Measurements from ENCODE around the gene ABCC8. TPM values are rescaled to one million over a fixed set of nuclear protein-coding genes. Genes with fewer than 3 reads are reported as not detected.

ABCC8 gene
- total RNA-seq, 1 experiment from 2014 or later: 7.3 TPM

GRCh38 chr11:17406818-17407149 lies 69.9 kb downstream of the ABCC8 start (continued):
- TF ChIP-seq MAX (CRISPR knock-in tag; IDR thresholded peaks at IDR 0.05) (no peak), ZNF423 (CRISPR knock-in tag; IDR thresholded peaks at IDR 0.05) (no peak), KAT7 (CRISPR knock-in tag; IDR thresholded peaks at IDR 0.05; ENCODE audit: borderline replicate concordance) (no peak), MXD4 (CRISPR knock-in tag; IDR thresholded peaks at IDR 0.05; ENCODE audit: borderline replicate concordance) (no peak), ZNF121 (CRISPR knock-in tag; IDR thresholded peaks at IDR 0.05) (no peak), AFF4 (CRISPR knock-in tag; IDR thresholded peaks at IDR 0.05; ENCODE audit: borderline replicate concordance) (no peak)

GRCh38 chr11:17406082-17406817 lies 70.4 kb downstream of the ABCC8 start:
- Mint-ChIP-seq H3K9me3 (no peaks in the 10 kb centered on the region), H3K36me3 (no peaks in the 10 kb centered on the region), H3K4me3 (no peak overlapping the region), H3K27me3 (ENCODE audit: low read depth) (no peaks in the 10 kb centered on the region; the same call in 1 of the 2 replicates), H3K4me1 (no peaks in the 10 kb centered on the region), H3K27ac (no peak overlapping the region)
- no peak for ATAC-seq
- ChIA-PET CTCF (interaction anchor here (1.0 to 2.0 kb wide), 8 partner anchors 13 to 122 kb away, joined by 3 to 13 read pairs (median 5); partner anchors contain the start of gene KCNJ11), POLR2A (no interaction called here)
- no peak for DNase-seq (ENCODE audit: low spot score)
- TF ChIP-seq NR2C2 (CRISPR knock-in tag; IDR thresholded peaks at IDR 0.05): no peak
- TF ChIP-seq IRF2 (CRISPR knock-in tag; IDR thresholded peaks at IDR 0.05; ENCODE audit: borderline replicate concordance, low read depth): no peak
- TF ChIP-seq E2F5 (CRISPR knock-in tag; IDR thresholded peaks at IDR 0.05): no peak
- no peak for TF ChIP-seq NR1H2 (CRISPR knock-in tag; IDR thresholded peaks at IDR 0.05)
- TF ChIP-seq GTF2I (CRISPR knock-in tag; conservative IDR thresholded peaks at IDR 0.05): no peak
- TF ChIP-seq ATF1 (CRISPR knock-in tag; IDR thresholded peaks at IDR 0.05): no peak
- TF ChIP-seq MYBL2 (CRISPR knock-in tag; IDR thresholded peaks at IDR 0.05): no peak
- no peak for TF ChIP-seq KAT7 (CRISPR knock-in tag; IDR thresholded peaks at IDR 0.05; ENCODE audit: borderline replicate concordance)
- no peak for TF ChIP-seq ZNF671 (CRISPR knock-in tag; IDR thresholded peaks at IDR 0.05)
- no peak for TF ChIP-seq ZNF512 (CRISPR knock-in tag; IDR thresholded peaks at IDR 0.05; ENCODE audit: borderline replicate concordance)
- TF ChIP-seq CREB1 (CRISPR knock-in tag; IDR thresholded peaks at IDR 0.05): no peak
- no peak for TF ChIP-seq E2F1 (CRISPR knock-in tag; IDR thresholded peaks at IDR 0.05)
- TF ChIP-seq ZBTB21 (CRISPR knock-in tag; IDR thresholded peaks at IDR 0.05; ENCODE audit: borderline replicate concordance): no peak
- TF ChIP-seq PRRX2 (CRISPR knock-in tag; IDR thresholded peaks at IDR 0.05): no peak
- no peak for TF ChIP-seq ERG (CRISPR knock-in tag; IDR thresholded peaks at IDR 0.05)
- no peak for TF ChIP-seq USF1 (CRISPR knock-in tag; IDR thresholded peaks at IDR 0.05)
- TF ChIP-seq ZNF263 (CRISPR knock-in tag; IDR thresholded peaks at IDR 0.05; ENCODE audit: low read depth): no peak

Data from WTC11 (cell line).